HG02884 (cell line): Measurements from ENCODE around the gene PER2.

ENCODE experiments used
- ATAC-seq: cut with Tn5 transposase; IDR thresholded peaks from one replicate; pipeline ENCODE4 v1.9.1; 2021; ENCODE audit warnings: mild to moderate bottlenecking, moderate library complexity; ENCODE audit not compliant: unreplicated experiment

PER2 gene

DNA sequence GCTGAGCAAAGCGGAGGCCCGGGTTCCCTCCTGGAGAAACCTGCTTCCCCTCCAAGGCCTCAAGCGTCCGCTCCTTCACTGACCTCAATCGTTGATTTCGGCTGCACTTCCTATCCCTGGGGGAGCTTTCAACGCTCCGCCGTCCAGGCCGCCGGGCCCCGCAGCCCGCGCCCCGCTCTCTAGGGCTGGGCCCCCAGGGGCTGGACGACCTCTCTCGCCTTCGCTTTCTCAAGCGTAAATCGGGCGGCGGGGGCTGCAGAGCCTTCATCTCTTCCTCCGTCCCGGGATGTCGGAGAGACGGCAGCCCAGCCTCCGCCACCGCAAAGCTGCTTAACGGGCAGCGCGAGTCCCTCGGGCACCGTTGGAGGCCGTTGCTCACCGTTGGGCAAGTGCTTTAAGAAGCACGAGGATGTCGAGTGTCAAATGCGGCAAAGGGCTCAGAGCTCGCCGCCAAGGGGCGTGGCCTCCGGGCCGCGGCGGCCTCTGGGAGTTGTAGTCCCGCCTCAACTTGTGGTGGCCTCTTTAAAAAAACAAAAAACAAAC is 57.1 kb downstream of the PER2 start:
- ATAC-seq = no peak

DNA sequence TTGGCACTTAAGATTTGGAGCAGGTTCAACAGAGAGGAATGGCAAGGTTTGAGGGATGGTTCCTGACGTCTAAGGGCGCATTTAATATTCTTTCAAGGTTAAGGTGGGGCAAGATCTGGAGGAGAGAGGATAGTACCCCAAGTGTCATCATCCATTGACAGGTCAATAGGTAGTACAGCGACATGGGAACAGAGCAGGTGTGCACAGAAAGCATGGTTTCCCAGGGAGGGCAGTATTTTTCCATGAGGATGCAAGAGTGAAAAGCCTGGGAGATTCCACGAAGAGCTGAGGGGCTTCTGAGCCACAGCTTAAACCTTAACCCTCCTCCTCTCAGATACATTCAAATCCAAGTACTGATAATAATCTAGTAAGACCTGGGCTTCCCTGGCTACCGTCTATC is 57.7 kb downstream of the PER2 start:
- ATAC-seq = no peak

- ATAC-seq = no peak
Measured at GRCh38 chr2:238228700-238229099, 59.7 kb downstream of the PER2 start.

DNA sequence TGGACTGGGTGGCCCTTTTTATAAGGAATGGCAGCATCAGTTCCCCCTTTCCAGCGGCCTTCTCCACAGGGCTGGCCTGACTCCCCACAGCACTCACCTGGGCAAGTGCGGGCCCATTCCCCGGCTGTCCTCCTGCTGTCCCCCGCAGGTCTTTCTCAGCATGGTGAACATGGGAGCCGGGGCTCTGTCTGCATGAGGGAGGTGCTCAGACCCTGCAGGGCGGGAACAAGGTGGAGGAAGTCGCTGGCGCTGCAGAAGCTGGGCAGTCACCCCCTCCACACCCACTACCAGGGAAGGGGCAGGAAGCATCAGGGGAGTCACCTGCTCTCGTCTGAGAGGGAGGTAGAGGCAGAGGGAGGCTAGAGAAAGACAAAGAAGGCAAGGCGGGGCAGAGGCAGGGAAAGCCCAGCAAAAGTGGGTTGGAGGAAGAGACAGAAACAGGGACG is 60.8 kb downstream of the PER2 start:
- ATAC-seq = no peak

GRCh38 chr2:238226698-238227586 is 61.5 kb downstream of the PER2 start:
- no peak for ATAC-seq

GRCh38 chr2:238225911-238226697 is 62.3 kb downstream of the PER2 start:
- no peak for ATAC-seq

- no peak for ATAC-seq
Measured at GRCh38 chr2:238225121-238225520, 63.3 kb downstream of the PER2 start.

GRCh38 chr2:238224356-238225035 is 63.9 kb downstream of the PER2 start:
- ATAC-seq = no peak

GRCh38 chr2:238220892-238221521 is 67.4 kb downstream of the PER2 start:
- ATAC-seq = no peak

GRCh38 chr2:238220274-238220891 is 68.0 kb downstream of the PER2 start:
- no peak for ATAC-seq

DNA sequence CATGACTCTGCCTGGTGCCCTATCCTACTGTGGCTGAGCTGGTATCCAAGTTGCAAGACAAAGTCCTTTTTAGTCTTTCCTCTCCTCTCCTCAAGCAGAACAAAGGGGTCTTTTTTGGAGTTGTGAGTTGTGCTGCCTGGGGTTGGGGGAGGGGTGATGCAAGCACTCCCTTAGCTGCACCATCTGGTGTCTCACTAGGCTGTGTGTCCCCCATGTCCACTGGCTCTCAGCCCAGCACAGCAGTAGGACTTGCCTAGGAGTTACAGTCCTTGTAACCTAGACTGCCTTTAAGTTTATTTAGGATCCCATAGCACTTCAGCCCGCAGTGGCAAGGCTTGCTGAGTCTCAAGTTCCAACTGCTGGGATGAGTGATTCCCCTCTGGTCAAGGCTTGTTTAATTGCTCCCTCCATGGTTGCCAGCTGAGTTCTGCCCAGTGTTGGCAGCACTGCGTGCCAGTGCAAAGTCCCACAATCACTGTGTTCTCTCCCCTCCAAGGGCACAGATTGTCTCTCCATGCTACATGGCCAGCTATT is 71.7 kb downstream of the PER2 start:
- ATAC-seq = no peak

GRCh38 chr2:238207006-238207405 is 81.4 kb downstream of the PER2 start:
- ATAC-seq = no peak

GRCh38 chr2:238203973-238204683 is 84.3 kb downstream of the PER2 start:
- peak; percentile 12 for ATAC-seq

DNA sequence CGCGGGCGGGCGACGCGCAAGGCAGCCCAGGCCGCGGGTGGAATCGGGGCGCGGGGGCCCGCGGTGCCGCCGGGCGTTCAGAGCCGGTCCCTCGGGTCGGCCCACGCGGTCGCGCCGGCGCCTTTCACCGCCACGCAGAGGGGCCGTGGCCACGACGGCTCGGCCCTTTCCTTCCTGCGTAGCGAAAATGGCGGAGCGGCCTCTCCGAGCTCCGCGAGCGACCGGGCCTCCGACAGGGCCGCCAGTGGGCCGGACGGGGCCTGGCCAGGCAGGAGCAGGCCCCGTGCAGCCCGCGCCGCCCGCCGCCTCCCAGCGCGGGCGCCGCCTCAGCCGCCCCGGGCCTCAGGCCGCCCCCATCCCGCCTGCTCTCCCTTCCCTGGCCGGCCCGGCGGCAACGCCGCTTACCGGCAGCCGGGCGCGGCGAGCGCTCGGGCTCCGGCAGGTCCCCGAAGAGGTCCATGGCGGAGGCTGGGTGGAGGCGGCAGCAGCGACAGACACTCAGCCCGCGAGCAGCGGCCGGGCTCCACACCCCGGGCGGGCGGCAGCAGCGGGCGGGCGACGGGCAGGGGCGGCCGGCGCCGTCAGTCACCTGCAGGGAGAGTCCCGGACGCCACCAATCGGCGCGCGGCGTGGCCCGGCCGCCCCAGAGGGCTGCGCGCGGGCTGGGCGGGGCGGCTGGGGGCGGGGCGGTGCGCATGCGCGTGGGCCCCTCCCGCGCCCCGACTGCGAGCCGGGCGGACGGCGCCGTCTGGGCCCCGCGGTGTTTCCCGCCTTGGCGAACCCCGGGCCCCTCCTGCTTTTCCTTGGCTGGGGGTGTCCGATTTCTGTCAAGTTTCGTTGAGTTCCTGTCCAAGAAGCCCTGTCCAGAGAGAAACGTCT is 85.1 kb downstream of the PER2 start, which contains the start of gene ILKAP:
TSS of gene ILKAP (minus strand) at position 602 of the 879 bp plus-strand sequence. CDS start at position 460, 142 bp downstream.
- peak; percentile 95 for ATAC-seq

DNA sequence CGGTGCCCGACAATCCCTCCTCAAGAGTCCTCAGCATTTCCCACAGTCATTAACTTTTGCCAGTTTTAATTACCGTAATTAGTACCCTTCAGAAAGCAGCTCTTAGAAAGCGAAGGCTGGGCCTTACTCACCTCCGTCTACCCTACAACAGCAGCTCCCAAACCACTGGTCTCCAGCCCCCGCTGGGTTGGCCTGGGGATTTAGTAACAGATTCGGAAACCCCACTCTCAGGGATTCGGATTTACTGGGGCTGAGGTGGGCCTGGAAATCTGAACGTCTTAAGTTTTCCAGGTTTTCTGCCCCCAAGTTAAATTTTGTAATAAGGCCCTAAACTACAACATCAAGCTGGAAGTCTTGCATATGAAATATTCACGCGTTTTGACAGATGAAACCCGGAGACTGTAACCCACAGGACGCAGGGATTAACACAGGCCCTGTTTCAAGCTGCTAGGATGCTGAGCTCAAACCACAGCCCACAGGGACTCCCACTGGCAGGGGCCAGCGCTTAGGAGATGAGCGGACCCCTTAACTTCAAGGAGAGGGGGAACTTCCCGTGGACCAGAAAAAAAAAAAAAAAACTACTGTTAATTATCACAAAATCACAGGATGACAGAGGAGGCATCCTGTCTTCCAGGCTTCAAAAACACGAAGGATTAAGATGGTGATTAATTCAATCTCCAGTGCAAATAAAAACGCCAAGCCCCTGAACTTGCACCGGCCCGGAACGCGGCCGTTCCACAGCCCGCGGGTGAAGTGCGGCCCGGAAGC is 85.9 kb downstream of the PER2 start:
- no peak for ATAC-seq
